GM21423 (cell line): ENCODE data around the gene PWWP2B.
"Not testable (repeated sequence)": the region's sequence is repeated elsewhere in the genome, so short reads cannot be mapped to it uniquely, and the experiment has no call there.

Source experiments
- ATAC-seq: cut with Tn5 transposase; IDR thresholded peaks from one replicate; pipeline ENCODE4 v1.9.1; 2021; ENCODE audit warnings: mild to moderate bottlenecking, moderate library complexity; ENCODE audit not compliant: unreplicated experiment

The PWWP2B gene

DNA sequence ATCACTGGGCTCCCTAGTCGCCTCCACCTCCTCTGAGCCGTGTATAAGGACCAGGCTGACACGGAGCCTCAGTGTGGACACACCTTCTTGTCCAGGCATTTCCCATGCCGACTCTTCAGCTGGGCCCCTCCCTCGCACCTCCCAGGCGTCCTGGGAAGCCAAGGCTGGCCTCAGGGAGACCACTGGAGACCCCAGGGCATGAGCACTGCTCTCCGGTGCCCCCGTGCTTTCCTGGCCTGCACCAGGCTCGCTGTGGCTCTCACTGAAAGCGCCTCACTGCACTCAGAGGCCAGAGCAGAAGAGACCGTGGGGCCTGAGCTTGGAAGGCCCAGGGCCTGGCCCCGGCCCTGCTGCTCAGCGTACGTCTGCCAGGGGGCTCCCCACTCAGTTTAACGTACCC, 33.6 kb upstream of the PWWP2B start:
- no peak for ATAC-seq

DNA sequence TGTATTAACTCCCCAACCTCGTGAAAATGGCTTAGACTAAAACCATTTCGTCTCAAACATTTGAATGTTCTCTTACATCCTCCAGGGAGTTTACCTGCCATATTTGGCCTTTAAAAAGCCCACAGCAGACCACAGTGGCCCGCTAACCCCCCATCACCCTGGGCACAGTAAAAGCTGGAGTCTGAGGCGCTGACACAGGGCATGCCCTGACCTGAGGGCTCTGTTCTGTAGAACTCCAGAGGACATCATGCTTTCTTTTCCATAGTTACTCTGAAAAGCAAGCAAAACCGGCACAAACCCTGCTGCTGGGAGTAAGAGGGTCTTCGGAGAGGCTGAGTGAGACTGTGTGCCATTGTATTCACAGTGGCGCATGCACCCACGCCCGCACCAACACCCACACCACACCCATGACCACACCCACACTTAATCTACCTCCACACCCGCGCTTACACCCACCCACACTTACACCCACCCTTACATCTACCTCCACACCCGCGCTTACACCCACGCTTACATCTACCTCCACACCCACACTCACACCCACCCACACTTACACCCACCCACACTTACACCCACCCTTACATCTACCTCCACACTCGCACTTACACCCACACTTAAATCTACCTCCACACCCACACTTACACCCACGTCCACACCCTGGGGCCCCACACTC, 32.9 kb upstream of the PWWP2B start:
- no peak for ATAC-seq

DNA sequence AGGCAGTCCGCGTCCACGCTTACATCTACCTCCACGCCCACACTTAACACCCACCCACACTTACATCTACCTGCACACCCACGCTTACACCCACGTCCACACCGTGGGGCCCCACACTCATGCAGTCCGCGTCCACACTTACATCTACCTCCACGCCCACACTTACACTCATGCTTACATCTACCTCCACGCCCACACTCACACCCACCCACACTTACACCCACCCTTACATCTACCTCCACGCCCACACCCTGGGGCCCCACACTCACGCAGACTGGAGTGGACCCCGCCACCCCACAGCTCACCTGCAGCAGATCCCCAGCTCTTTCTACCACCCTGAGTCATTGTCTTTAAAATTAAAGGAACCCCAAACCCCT, 32.4 kb upstream of the PWWP2B start:
- ATAC-seq = no peak

DNA sequence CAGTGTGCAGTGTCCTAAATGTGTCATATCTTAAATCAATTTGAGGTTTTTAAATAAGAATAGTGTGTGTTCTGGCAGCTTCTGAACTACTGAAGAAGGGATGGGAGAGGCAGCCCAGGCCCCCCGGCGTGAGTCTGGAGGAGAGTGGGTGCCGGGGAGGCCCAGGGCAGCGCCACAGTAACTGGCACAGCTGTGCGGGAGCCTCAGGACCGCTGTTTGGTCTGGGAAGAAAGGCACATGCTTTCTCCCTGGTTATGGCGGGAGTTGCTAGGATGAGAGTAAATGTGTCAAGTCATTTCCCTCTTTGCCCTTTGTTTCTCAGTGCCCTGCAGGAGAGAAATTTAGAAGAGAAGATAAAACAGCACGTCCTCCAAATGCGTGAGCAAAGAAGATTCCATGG, 31.9 kb upstream of the PWWP2B start:
- ATAC-seq = no peak

DNA sequence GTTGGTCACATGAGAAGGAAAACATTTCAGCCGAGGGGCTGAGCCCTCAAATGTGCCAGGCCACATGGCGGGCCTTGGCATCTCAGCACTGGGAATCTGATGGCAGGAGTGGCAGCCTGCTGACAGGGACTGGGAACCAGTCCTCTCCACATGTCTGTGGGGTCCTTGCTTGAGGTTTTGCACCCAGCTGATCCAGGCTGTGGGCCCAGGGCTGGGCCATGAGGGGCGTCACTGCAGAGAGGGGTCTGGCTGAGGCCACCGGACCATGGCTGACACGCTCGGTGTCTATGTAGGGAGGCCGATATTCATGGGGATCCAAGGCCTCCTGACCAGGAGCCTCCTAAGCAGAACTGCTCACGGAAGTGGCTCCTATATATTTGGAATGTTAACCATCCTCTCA, 31.0 kb upstream of the PWWP2B start:
- ATAC-seq = no peak

DNA sequence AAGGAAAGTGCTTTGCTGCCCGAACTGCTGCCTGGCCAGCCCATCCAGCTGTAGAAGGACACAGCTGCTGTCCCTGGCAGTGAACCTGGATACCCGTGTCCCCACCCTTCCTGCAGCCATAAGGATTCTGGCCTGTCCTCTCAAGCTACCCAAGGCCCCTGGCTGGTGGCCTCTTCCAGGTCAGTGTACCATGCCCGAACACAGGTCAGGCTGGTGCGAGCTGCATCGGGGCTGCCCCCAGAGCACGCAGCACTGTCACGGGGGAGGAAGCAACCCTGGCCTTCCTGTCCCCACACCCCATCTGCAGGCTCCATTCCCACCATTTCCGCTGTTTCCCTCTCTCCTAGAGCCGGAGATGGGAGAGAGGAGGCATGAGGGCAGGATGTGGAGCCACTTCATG, 30.5 kb upstream of the PWWP2B start:
- ATAC-seq = no peak

DNA sequence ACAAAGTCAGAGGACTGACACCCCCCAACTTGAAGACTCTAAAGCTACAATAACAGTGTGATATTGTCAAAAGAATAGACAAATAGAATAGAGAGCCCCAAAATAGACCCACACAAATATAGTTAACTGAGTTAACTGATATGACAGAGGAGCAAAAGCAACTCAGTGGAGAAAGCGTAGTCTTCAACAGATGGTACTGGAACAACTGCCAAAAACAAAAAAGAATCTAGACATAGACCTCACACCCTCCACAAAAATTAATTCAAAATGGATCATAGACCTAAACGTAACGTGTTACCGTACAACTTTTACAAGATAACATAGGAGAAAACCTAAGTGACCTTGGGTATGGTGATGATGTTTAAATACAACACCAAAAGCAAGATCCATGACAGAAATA, 28.6 kb upstream of the PWWP2B start:
- ATAC-seq = no peak

DNA sequence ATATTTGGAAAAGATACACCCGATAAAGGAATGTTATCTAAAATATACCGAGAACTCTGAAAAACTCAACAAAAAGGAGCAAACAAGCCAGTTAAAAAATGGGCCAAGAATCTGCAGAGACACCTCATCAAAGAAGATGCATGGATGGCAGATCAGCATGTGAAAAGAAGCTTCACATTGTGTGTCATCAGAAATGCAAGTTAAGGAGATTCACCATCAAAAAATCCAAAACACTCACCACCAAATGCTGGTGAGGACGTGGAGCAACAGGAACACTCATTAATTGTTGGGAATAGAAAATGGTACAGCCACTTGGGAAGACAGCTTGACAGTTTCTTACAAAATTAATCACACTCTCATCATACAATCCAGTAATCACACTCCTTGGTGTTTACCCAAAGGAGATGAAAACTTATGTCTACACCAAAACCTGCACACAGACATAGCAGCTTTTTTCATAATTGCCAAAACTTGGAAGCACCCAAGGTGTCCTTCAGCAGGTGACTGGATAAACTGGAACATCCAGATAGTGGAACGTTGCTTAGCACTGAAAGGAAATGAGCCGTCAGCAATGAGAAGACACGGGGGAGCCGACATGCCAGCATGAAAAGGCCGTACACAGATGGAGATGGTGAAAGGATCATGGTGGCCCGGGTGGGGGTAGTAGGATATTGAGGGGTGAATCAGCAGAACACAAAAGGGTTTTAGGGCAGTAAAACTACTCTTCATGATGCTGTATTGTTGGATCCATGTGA, 27.9 kb upstream of the PWWP2B start:
- ATAC-seq = no peak

DNA sequence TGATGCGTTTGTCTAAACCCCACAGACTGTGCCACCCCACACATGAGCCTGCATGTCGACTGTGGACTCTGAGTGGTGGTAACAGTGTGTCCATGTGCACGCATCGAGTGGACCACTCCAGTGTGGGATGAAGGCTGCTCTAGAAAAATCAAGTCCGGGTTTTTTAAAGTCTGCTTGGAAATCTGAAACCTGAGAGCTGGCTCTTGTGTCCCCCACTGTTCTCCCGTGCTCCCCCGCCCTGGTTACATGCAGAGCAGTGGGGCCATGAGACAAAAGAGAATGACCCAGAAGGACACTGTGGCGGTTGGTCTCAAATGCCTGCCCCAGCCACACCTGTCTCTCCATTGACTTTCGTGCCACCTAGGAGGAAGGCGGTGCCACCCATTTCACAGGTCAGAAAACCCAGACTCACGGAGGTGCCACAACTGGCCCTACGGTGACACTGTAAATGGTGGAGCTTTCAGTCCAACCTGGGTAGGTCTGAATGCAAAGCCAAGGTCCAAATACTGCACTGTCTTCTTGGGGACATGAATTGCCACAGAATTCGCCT, 27.3 kb upstream of the PWWP2B start:
- no peak for ATAC-seq

DNA sequence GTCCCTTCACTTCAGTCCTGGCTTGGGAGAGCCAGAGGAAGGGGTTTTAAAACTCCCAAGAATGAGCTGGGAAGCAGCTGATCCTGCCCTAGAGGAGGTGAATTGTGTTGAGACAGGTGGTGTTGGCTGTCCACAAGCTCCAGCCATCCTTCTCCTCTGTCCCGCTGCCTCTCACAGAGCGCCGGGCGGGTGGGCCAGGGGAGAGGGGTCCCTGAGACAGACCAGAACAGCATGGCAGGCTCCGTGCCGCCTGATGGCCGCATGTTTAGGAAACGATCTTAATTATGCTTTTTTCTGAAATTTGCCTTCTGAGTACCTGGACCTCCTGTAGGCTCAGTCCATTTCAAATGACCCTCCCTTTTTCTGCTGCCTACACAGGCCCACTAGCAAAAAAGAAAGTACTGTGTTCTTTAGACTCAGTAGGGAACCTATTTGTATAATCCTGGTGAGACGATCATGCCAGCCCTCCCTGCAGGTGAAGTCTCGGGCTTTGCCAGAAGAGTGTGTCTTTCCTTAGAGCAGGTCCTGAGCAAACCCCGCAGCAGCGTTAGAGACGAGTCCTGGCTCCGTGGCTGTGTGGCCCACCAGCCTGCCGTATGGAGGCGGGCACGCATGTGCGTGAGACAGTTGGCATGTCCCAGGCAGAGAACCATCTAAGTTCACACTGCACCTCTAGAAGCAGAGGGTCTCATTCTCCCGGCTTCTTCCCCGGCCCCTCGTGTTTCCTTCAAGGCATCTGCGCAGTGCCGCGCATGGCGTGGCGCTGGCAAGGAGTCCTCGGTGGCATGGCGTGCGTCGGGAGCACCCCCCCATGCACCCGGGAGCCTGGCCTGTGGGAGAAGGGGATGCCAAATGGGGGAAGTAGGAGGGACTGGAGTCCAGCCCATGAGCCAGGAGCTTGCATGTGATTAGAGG, 26.3 kb upstream of the PWWP2B start:
- ATAC-seq = no peak

DNA sequence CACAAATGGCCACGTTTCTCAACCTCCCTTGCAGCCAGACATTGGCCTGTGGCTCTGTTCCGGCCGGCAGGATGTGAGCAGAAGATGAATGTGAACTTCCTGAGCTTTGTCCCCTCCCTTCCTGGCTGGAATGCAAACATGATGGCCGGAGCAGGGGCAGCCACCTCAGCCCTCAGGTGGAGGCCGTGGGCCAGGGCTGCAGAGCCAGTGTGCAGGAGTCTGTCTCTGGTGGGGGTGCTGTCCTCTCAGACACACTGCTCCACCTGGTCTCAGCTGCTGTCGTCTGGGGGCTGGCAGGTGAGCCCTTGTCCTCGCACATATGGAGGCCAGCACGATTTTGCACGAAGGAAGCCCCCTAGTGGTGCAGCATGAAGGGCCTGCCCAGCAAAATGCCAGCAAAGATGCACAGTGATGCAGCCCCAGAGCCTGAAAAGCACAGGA, 25.3 kb upstream of the PWWP2B start:
- ATAC-seq = no peak

DNA sequence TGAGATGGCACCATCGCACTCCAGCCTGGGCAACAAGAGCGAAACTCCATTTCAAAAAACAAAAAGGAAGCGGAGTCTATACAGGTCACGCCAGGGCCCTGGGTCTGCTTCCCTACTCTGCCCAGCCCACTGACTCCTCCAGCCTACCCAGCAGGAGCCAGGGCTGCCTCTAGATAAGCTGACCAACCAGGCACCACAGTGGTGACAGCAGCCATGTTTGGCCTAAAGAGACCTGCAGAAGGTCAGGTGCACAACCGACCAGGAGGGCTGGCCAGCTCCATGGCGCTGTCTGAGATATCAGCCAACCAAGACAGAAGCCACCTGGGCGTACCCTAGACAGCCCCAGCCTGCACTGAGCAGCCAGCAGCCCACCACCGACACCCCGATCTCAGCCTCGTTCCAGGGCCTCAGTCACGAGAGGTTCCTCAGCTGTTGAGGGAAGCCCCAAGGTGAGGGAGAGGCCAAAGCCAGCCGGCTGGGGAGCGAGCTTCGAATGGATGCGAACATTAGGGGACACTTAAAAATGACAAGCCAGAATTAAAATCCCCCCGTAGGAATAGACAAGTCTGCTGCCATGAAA, 24.4 kb upstream of the PWWP2B start:
- no peak for ATAC-seq

DNA sequence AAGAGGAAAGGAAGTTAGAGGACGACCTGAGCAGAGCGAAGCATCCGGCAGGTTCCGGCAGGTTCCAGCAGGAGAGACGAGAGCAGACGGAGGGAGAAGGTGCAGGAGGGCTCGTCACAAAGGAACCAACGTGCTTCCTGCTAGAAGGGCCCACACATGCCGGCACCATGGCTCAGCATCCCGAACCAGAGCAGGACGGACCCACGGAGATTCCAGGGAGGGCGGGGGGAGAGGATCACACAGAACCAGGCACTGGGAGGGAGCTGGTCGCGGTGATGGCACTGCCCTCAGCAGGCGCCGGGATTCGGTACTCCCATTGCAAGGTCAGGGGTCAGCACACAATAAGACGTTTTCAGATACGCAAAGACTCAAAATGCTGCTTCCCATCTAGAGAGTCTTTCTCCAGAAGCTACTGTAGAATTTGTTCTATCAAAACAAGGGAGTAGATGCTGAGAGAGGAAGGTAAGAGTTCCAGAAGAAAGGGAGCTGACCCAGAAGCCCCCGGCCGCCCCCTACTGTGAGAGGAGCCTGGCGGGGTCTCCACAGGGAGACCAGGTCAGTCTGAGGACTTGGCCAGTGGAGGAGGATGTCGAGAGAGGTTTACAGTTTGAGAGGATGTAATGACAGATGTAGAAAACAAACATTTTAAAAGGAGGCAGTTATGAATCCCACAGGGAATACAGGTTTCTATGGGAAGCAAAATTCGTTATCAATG, 23.6 kb upstream of the PWWP2B start:
- no peak for ATAC-seq

DNA sequence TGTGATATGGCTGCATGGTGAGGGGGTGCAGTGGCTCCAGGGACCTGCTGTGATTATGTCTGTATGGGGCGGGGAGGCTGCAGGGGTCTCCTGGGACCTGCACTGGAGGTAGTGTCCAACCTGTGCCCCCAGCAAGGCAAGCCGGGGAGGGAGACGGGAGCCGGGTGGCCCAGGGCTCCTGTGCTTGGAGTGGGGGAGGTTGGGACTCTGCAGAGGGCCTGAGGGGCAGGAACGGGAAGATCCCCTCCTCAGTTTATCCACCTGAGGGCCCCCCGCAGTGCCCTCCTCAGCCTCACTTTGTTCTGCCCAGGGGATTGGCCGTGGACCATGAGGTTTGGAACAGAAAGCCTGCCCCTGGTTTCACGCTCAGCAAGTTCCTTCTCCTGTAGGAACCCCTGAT, 22.8 kb upstream of the PWWP2B start:
- ATAC-seq = no peak

DNA sequence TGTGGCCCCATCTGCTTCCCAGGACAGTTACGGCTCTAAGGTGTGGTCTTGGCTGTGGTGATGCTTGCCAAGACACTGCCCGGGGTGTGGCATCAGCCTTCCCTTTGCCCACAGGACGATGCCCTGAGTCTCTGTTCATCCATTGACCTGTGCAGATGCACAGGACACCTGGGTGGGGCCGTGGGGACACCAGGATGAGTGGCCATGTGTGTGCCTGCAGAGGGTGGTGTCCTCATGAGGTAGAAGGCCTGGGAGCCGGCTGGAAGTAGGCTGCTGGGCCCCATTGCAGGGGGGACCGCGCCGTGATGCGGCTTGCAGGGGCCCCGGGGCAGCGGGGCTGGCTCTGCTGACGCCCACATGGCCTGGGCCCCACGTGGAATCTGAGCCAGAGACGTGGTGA, 22.4 kb upstream of the PWWP2B start:
- ATAC-seq = no peak

DNA sequence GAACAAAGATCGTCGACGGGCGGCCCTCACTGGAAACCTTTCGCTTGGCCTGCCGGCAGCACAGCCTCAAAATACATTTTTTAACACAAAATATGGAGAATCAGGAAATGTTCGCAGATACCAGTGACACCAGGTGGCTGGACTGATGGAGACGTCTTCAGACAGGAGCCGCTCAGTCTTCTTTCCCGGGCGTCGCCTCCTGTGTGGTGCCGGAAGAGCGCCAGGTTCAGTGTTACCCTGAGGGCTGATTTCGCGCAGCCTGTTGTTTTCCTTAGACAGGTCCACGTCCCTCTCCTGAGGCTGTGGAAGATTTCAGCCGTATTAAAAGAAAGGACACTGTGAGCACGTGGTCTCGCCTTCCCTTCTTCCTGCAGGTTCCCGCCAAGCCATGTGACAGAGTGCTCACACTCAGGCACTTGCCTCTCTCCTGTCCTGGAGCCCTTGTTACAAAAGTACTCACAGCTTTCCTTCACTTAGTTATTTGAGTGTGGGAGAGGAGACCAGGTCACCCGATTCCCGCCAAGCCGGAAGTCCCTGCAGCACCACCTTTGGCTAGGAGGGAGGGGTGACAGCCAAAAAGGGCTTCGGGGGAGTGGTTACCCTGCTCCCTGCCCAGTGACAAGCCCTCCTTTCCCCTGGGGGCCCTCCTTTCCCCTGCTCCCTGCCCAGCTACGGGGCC, 21.7 kb upstream of the PWWP2B start:
- ATAC-seq = no peak

DNA sequence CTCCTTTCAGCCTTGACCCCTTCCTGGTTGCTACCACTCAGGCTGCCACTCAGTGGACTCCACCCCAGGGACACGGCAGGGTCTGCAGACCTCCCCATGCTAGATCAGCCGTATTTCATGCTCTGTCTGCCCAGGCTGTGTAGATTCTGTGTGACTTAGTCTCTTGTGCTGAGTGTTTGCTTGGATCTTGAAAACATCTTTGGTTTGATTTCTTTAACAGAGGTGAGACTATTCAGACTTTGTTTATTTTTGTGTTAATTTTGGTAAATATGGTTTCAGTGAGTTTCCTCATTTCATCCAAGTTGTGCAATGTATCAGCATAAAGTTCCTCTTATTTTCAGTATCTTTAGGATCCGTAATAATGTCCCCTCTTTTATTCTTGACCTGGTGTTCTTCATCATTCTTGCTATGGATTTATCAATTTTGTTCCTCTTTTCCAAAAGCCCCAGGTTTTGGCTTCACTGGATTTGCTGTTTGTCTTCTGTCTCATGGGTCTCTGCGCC, 21.2 kb upstream of the PWWP2B start:
- no peak for ATAC-seq

DNA sequence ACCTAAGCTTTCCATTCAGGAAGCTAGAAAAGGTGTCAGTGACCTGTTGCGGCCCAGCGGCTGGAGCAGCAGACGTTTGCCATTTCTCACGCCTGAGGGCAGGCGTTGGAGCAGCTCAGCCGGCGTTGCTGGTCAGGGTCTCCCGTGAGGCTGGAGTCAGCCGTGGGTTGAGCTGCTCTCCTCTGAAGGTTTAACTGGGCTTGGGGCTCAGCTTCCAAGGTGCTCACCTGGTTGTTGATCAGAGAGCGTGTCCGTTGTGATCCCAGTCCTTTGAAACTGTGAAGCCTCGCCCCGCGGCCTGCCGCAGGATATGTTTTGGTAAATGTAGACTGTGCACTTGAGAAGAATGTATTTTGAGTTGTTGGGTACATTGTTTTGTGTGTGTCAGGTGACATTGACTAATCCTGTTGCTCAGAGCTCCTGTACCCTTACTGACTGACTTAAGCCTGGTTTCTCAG, 20.6 kb upstream of the PWWP2B start:
- ATAC-seq = no peak

DNA sequence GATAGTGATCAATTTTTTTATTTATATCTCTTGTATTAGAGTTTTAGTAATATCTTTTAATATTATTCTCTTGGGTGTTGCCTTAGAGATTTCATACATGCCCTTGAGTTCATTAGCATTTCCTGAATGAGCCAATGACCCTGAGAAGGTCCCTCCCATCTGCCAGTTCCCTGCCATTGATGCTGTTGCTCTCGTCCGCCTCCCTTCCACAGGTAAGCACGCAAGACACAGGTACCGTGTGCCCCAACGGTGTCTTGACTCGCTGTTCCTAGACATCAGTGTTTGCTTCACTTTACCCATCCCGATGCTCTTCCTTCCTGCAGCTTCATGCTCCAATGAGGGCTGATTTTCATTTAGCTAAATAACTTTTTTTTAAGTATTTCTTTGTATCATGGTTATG, 19.7 kb upstream of the PWWP2B start:
- ATAC-seq = no peak

DNA sequence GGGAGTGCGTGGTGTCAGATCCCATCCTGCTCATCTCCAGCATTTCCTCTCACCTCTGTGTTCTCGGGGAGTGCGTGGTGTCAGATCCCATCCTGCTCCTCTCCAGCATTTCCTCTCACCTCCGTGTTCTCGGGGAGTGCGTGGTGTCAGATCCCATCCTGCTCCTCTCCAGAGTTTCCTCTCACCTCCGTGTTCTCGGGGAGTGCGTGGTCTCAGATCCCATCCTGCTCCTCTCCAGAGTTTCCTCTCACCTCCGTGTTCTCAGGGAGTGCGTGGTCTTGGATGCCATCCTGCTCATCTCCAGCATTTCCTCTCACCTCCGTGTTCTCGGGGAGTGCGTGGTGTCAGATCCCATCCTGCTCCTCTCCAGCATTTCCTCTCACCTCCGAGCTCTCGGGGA, 18.0 kb upstream of the PWWP2B start:
- not testable (repeated sequence) for ATAC-seq
